ENCODE measurements around the gene ST3GAL2. TPM values are rescaled to one million over a fixed set of nuclear protein-coding genes. Genes with fewer than 3 reads are reported as not detected.
"Not testable (repeated sequence)": the region's sequence is repeated elsewhere in the genome, so short reads cannot be mapped to it uniquely, and the experiment has no call there.

ST3GAL2 gene
- total RNA-seq, 1 donor from 2014 or later, result 46.7 TPM

DNA sequence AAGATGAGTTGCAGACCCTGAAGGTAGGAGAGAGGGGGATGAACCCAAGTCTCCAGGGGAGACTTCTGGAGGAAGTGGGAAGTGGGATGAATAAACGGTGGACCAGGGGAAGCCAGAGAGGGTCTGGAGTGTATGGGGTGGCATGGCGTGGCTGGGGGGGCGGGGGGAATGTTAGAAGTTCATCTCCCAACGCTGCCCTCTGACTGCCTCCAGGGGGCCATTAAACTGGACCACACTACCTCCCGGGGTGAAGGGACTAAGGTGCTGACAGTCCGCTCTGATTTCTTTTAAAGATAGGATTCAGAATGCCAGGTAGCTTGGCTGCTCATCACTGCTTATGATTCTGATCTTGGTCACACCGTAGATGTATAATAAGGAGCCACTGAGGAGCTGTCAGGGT, 21.2 kb downstream of the ST3GAL2 start:
- no peak for DNase-seq (ENCODE audit: low read depth)

DNA sequence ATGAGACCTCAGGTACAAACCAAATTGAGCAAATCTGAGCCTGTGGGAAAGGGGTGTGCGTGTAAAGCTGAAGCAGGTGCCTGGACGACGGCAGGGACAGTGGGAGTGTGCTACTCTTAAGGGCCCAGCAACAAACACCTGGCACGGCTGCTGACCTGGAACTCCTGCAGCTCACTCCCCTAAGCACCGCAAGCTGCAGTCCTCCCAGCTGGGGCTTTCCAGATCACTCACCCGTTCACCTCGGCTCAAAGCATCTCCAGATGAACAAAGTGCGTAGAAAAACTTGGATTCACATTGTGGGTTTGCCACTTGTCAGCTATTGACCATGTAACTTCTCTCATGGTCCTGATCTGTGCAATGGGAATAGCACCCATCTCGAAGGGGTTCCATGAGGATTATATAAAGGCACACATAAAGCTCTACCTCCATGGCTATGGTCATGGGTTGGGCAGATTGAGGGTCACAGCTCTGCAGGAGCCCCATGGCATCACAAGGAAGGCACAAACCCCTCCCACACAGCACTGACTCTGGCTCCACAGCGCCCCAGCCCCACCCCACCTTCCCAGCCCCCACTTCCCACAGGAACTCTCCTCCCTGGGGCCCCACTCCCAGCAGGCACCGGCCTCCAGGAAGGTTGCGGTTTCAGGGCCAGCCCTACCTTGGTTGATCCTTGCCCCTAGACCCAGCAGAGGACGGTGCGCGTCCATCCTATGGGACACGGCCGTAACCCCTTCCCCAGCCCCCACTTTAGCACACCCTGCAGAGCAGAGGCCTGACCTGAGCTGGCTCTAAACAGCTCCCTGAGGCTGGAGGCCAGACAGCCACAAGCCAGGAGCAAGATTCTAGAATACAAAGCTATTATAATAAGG, 21.9 kb downstream of the ST3GAL2 start:
- DNase-seq (ENCODE audit: low read depth), result peak; percentile 35

DNA sequence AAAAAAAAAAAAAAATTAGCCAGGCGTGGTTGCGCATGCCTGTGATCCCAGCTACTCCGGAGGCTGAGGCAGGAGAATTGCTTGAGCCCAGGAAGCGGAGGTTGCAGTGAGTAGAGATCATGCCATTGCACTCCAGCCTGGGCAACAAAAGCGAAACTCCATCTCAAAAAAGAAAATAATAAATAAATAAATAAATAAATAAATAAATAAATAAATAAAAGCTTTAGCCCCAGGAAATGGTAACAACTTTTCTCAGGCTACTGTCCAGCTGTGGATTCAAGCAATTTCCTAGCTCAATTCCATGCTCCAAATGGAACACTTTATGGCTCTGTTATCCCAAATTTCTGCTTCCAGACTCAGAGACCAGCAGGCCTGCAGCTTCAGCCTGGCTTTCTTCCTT, 25.3 kb downstream of the ST3GAL2 start:
- not testable (repeated sequence) for DNase-seq (ENCODE audit: low read depth)

DNA sequence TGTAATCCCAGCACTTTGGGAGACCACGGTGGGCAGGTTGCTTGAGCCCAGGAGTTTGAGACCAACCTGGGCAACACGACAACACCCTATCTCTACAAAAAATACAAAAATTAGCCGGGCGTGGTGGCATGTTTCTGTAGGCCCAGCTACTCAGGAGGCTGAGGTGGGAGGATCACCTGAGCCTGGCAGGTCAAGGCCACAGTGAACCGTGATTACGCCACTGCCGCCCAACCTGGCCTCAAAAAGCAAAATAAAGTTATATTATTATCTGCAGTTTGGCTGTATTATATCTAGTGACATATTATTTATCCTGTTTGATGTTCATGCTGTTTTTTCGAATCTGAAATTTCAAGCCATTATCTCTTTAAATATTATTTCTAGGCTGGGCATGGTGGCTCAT, 26.5 kb downstream of the ST3GAL2 start:
- DNase-seq (ENCODE audit: low read depth), result no peak

DNA sequence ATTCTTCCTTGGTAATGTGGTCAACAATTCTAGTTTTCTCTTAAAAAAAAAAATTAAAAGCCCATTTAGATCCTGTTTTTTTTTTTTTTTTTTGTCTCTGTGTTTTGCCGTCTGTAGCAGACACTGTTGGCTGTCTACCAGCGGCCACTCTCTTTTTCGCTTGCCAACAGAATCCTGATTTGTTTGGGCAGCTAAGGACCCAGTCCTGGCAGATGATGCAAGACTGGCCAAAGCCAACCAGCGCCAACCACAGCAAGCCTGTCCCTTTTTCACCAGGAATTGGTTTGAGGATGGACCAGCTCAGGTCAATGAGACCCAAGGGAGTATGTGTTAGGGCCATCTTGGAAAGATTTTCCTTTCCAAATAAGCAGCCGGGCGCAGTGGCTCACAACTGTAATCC, 28.2 kb downstream of the ST3GAL2 start:
- no peak for DNase-seq (ENCODE audit: low read depth)

GRCh38 chr16:70407811-70408274, 31.1 kb downstream of the ST3GAL2 start:
- no peak for DNase-seq (ENCODE audit: low read depth)

DNA sequence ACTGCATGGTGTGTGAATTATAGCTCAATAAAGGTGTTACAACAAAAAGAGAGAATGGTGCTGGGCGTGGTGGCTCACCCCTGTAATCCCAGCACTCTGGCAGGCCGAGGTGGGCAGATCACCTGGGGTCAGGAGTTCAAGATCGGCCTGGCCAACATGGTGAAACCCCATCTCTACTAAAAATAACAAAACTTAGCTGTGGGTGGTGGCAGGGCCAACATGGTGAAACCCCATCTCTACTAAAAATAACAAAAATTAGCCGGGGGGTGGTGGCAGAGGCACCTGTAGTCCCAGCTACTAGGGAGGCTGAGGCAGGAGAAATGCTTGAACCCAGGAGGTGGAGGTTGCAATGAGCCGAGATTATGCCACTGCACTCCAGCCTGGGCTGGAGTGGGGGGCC, 32.8 kb downstream of the ST3GAL2 start:
- DNase-seq (ENCODE audit: low read depth), result not testable (repeated sequence)

- DNase-seq (ENCODE audit: low read depth), result peak; percentile 61
These were observed 35.8 kb downstream of the ST3GAL2 start for GRCh38 chr16:70402916-70403659.

DNA sequence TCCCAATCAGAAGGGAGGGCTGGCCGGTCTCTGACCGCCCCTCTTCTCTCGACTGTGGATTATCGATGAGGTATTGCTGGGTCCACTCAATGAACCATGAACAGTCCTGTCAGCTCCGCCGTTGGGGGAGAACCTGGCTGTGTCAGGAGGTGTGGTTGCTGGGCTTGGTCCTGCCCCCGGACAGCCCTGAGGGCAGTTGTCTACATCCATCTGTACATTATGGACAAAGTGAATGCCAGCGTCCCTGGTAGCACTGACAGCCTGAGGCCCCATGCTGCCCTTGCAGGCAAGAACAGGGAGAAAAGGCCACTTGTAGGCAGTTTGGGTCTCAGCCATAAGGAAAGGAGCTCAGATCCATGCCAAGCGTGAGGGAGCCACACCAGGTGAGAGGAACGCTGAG, 38.9 kb downstream of the ST3GAL2 start:
- DNase-seq (ENCODE audit: low read depth), result no peak

DNA sequence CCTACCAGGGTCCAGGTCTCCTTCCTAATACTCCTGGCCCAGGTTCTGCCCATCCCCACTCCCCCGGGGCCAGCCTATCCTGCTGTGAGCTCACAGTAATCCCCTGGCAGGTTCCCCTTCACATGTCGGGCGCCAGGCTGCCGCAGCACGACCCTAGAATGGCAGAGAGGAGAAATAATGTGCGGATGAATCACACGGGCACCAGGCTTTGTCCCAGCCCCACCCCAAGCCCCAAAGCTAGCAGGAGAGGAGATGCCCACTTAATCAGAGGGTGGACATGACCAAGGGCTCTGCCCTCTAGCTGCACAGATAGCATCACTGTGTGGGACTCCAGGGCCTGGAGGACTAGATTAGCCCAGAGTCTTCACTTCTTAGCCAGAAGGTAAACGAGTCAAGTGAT, 39.5 kb downstream of the ST3GAL2 start:
- no peak for DNase-seq (ENCODE audit: low read depth)

DNA sequence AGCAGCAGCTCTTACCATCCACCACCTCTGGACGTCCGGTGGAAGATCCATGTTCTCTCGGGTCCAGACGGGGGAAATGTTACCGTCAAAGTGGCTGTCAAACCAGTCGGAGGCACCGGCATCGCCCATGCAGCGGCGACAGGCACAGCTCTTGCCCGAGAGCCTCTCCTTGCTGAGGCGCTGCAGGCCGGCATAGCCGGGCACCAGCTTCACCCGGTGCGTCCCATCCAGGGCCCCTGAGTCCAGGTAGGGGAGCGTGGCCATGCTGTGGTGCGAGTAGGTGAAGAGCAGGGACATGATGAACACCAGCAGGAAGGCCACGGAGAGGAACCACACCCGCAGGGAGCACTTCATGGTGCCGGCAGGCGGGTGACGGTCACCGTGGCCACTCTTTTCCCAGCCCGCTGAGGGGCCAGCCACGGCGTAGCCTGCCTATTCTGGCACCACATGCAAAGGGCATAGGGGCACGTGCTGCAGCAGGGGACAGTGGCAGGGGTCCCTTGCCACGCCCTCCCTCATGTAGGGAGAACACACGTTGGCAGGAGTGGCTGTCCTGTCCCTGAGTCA, 40.6 kb downstream of the ST3GAL2 start:
- DNase-seq (ENCODE audit: low read depth), result no peak

DNA sequence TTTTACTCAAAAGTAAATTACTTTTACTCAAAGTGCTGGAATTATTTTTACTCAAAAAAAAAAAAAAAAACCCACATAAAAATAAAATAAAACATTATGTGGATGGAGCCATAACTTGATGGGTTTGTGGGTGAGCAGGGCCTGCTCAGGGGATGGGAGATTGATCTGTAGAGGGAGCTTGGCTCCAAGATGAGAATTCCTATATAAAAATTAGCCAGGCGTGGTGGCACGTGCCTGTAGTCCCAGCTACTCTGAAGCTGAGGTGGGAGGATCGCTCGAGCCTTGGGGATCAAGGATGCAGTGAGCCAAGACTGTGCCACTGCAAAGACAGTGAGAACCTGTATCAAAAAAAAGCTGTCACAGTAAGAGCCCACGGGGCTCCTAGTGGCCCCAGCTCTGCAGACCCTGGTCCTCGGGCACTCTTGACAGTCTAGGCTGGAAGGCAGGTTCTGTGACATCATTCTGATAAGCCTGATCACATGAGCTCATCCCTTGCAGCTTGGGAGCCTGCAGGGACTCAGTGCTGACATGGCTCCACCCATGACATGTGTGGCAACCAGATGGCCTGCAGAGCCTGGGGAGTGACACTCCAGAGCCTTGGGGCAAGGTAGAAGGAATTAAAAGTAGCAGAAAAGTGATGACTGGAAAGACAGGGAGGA, 42.5 kb downstream of the ST3GAL2 start:
- DNase-seq (ENCODE audit: low read depth), result no peak

GRCh38 chr16:70395345-70395901, 43.5 kb downstream of the ST3GAL2 start:
- peak; percentile 21 for DNase-seq (ENCODE audit: low read depth)

DNA sequence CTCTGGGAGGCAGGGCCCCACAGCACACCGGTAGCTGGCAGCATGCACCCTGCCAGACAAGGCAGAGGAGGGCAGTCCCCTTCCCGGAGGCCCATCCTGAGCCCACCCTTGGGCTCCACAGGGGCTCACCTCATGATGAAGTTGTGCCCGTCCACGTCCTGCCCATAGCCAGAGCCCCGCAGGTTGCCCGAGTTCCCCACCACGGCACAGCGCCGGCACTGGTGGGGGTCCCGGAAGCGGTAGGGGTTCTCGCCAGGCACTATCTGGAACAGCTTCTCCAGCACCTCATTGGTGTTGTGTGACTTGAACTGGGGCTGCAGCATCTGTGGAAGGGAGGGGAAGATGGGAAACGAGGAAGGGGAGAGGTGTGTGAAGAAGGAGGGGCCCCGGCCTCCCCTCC, 44.0 kb downstream of the ST3GAL2 start:
- DNase-seq (ENCODE audit: low read depth), result no peak

GRCh38 chr16:70393662-70394061, 45.2 kb downstream of the ST3GAL2 start:
- no peak for DNase-seq (ENCODE audit: low read depth)

- no peak for DNase-seq (ENCODE audit: low read depth)
These were observed 46.3 kb downstream of the ST3GAL2 start for GRCh38 chr16:70392606-70393005.

- no peak for DNase-seq (ENCODE audit: low read depth)
These were observed 46.9 kb downstream of the ST3GAL2 start for GRCh38 chr16:70391881-70392481.

DNA sequence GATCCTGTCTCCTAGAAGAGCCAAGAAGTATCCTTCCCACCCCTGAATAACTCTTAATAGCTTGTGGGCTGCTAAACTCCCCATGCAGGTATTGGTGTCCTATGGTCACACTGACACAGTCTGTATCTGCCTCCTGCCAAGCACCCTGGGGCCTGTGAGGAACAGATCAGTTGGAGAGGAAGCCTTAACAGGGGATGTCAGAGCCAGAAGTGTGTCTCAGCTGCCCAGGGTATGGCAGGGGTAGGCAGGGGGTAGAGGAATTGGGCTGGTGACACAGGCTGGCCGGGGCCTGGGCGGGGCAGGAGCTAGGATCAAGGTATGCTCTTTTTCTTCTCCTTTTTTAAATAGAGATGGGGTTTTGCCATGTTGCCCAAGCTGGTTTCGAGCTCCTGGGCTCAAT, 47.5 kb downstream of the ST3GAL2 start:
- no peak for DNase-seq (ENCODE audit: low read depth)

DNA sequence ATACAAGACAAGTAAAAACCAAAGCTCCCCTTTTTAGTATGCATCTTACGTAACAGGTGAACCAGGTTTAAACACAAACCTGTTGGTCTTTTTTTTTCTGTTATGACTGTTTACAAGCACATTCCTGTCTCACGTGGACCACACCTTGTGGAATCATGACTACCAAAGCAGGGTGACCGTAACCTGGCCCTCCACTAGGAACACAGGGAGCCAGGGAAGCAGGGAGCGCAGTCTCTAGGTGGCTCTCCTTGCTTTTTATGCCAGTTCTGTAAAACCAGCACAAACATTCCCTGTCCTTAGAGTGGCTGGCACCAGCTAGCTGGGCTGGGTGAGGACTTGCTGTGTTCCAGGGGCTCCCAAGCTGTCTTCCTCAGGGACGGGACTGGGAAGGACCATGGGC, 48.1 kb downstream of the ST3GAL2 start:
- DNase-seq (ENCODE audit: low read depth), result peak; percentile 52

DNA sequence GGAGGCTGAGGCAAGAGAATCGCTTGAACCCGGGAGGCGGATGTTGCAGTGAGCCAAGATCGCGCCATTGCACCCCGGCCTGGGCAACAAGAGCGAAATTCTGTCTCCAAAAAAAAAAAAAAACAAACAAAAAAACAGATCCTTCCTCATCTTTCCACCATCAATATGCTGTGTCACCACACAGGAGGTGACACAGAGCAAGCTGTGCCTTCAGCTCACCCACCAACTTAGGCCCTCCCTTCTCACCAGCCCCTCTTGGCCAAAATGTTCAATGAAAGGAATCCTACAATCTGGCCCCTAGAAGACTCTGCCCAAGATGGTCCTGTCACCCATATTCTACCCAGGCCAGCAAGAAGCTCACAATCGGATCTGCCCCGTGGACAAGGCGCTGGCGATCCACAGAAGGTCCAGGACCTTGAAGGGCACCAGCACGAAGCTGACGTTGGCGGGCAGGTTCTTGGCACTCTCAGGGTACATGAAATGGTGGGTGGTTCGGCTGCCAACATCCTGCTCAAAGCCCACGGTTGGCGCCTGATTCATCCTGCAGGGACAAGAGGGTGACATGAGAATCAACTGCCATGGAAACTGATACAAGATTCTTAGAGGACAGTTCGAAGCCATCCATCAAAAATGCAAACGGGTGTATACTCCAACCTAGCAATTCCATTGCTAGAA, 50.8 kb downstream of the ST3GAL2 start:
- no peak for DNase-seq (ENCODE audit: low read depth)

All from renal cortical epithelial cell (primary cell).